ENCODE data around the gene GALNT18. TPM values are rescaled to one million over a fixed set of nuclear protein-coding genes. Genes with fewer than 3 reads are reported as not detected.
A peak's percentile ranks its signal among the peaks of the same experiment; 100 is the strongest.

The GALNT18 gene
- total RNA-seq, 1 experiment from 2014 or later = 9.2 TPM

GRCh38 chr11:11313426-11313825 is 308.4 kb downstream of the GALNT18 start:
- no peaks in the 10 kb centered on the region for H3K27me3 Mint-ChIP-seq (ENCODE audit: unreplicated experiment)
- H3K27ac Mint-ChIP-seq (ENCODE audit: unreplicated experiment) = no peak overlapping the region
- H3K9me3 Mint-ChIP-seq (ENCODE audit: low read depth, unreplicated experiment) = no peaks in the 10 kb centered on the region
- H3K4me1 Mint-ChIP-seq (ENCODE audit: low read depth, unreplicated experiment) = no peaks in the 10 kb centered on the region
- TF ChIP-seq CTCF (IDR thresholded peaks at IDR 0.05; ENCODE audit: unreplicated experiment) = no peak
- no peaks in the 10 kb centered on the region for H3K36me3 Mint-ChIP-seq (ENCODE audit: insufficient read depth, unreplicated experiment)
- CTCF ChIA-PET = interaction anchor here (0.8 kb wide), 1 partner anchor 285 kb away, joined by 3 read pairs; no protein-coding TSS in a partner anchor
- no peak overlapping the region for H3K4me3 Mint-ChIP-seq (ENCODE audit: low read depth, unreplicated experiment)
- intact Hi-C loops (cut with micrococcal nuclease; ENCODE audit: unreplicated experiment) = no loop called here
- peak; percentile 55 for DNase-seq
- no TSS peak for BruUV-seq (replicated peaks)

- TF ChIP-seq CTCF (IDR thresholded peaks at IDR 0.05; ENCODE audit: unreplicated experiment) = no peak
- Mint-ChIP-seq H3K4me3 (ENCODE audit: low read depth, unreplicated experiment) (no peak overlapping the region), H3K4me1 (ENCODE audit: low read depth, unreplicated experiment) (no peaks in the 10 kb centered on the region), H3K27me3 (ENCODE audit: unreplicated experiment) (no peaks in the 10 kb centered on the region), H3K36me3 (ENCODE audit: insufficient read depth, unreplicated experiment) (no peaks in the 10 kb centered on the region), H3K9me3 (ENCODE audit: low read depth, unreplicated experiment) (no peaks in the 10 kb centered on the region), H3K27ac (ENCODE audit: unreplicated experiment) (peak overlapping the region; percentile 3)
- intact Hi-C loops (cut with micrococcal nuclease; ENCODE audit: unreplicated experiment) = no loop called here
- DNase-seq = no peak
- BruUV-seq (replicated peaks) = no TSS peak
- CTCF ChIA-PET = interaction anchor here (0.6 kb wide), 1 partner anchor 800 kb away, joined by 4 read pairs; no protein-coding TSS in a partner anchor
Observed at GRCh38 chr11:11312738-11313137, 309.1 kb downstream of the GALNT18 start.

- CTCF ChIA-PET = interaction anchor here (1.3 kb wide), 1 partner anchor 9 kb away, joined by 3 read pairs; no protein-coding TSS in a partner anchor
- Mint-ChIP-seq H3K27me3 (ENCODE audit: unreplicated experiment) (no peaks in the 10 kb centered on the region), H3K36me3 (ENCODE audit: insufficient read depth, unreplicated experiment) (no peaks in the 10 kb centered on the region), H3K4me1 (ENCODE audit: low read depth, unreplicated experiment) (no peaks in the 10 kb centered on the region), H3K4me3 (ENCODE audit: low read depth, unreplicated experiment) (no peak overlapping the region), H3K9me3 (ENCODE audit: low read depth, unreplicated experiment) (no peaks in the 10 kb centered on the region), H3K27ac (ENCODE audit: unreplicated experiment) (no peak overlapping the region)
- intact Hi-C loops (cut with micrococcal nuclease; ENCODE audit: unreplicated experiment) = no loop called here
- no peak for TF ChIP-seq CTCF (IDR thresholded peaks at IDR 0.05; ENCODE audit: unreplicated experiment)
- no TSS peak for BruUV-seq (replicated peaks)
- no peak for DNase-seq
Observed at GRCh38 chr11:11311169-11311568, 310.6 kb downstream of the GALNT18 start.

- Mint-ChIP-seq H3K27ac (ENCODE audit: unreplicated experiment) (no peak overlapping the region), H3K9me3 (ENCODE audit: low read depth, unreplicated experiment) (no peaks in the 10 kb centered on the region), H3K4me3 (ENCODE audit: low read depth, unreplicated experiment) (no peak overlapping the region), H3K27me3 (ENCODE audit: unreplicated experiment) (no peaks in the 10 kb centered on the region), H3K4me1 (ENCODE audit: low read depth, unreplicated experiment) (no peaks in the 10 kb centered on the region), H3K36me3 (ENCODE audit: insufficient read depth, unreplicated experiment) (no peaks in the 10 kb centered on the region)
- no peak for TF ChIP-seq CTCF (IDR thresholded peaks at IDR 0.05; ENCODE audit: unreplicated experiment)
- no TSS peak for BruUV-seq (replicated peaks)
- CTCF ChIA-PET = interaction anchor here (1.3 kb wide), 1 partner anchor 11 kb away, joined by 3 read pairs; no protein-coding TSS in a partner anchor
- DNase-seq = no peak
- intact Hi-C loops (cut with micrococcal nuclease; ENCODE audit: unreplicated experiment) = no loop called here
Observed at GRCh38 chr11:11309906-11310305, 311.9 kb downstream of the GALNT18 start.

All from Calu3 (cell line).